IPS-18a (cell line): Measurements from ENCODE around the gene PXDN.

Experiments
- H3K27ac ChIP-seq: one replicate; pipeline ENCODE4 v1.5.1; 2013; ENCODE audit warnings: low read length
- H3K27me3 ChIP-seq: one replicate; pipeline ENCODE4 v1.6.1; 2013; ENCODE audit warnings: mild to moderate bottlenecking, low read length; ENCODE audit not compliant: control insufficient read depth, insufficient read depth
- H3K36me3 ChIP-seq: one replicate; pipeline ENCODE4 v1.6.1; 2013; ENCODE audit warnings: low read depth, low read length; ENCODE audit not compliant: control insufficient read depth
- H3K4me1 ChIP-seq: one replicate; pipeline ENCODE4 v1.6.1; 2013; ENCODE audit warnings: low read depth, low read length; ENCODE audit not compliant: control insufficient read depth
- H3K4me3 ChIP-seq: one replicate; pipeline ENCODE4 v1.5.1; 2013; ENCODE audit warnings: low read length
- H3K9ac ChIP-seq: one replicate; pipeline ENCODE4 v1.6.1; 2013; ENCODE audit warnings: mild to moderate bottlenecking, low read length, moderate library complexity
- H3K9me3 ChIP-seq: one replicate; pipeline ENCODE4 v1.6.1; 2013; ENCODE audit warnings: low read depth, low read length; ENCODE audit not compliant: control insufficient read depth

PXDN gene, protein sequence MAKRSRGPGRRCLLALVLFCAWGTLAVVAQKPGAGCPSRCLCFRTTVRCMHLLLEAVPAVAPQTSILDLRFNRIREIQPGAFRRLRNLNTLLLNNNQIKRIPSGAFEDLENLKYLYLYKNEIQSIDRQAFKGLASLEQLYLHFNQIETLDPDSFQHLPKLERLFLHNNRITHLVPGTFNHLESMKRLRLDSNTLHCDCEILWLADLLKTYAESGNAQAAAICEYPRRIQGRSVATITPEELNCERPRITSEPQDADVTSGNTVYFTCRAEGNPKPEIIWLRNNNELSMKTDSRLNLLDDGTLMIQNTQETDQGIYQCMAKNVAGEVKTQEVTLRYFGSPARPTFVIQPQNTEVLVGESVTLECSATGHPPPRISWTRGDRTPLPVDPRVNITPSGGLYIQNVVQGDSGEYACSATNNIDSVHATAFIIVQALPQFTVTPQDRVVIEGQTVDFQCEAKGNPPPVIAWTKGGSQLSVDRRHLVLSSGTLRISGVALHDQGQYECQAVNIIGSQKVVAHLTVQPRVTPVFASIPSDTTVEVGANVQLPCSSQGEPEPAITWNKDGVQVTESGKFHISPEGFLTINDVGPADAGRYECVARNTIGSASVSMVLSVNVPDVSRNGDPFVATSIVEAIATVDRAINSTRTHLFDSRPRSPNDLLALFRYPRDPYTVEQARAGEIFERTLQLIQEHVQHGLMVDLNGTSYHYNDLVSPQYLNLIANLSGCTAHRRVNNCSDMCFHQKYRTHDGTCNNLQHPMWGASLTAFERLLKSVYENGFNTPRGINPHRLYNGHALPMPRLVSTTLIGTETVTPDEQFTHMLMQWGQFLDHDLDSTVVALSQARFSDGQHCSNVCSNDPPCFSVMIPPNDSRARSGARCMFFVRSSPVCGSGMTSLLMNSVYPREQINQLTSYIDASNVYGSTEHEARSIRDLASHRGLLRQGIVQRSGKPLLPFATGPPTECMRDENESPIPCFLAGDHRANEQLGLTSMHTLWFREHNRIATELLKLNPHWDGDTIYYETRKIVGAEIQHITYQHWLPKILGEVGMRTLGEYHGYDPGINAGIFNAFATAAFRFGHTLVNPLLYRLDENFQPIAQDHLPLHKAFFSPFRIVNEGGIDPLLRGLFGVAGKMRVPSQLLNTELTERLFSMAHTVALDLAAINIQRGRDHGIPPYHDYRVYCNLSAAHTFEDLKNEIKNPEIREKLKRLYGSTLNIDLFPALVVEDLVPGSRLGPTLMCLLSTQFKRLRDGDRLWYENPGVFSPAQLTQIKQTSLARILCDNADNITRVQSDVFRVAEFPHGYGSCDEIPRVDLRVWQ (N-terminal part only)

DNA sequence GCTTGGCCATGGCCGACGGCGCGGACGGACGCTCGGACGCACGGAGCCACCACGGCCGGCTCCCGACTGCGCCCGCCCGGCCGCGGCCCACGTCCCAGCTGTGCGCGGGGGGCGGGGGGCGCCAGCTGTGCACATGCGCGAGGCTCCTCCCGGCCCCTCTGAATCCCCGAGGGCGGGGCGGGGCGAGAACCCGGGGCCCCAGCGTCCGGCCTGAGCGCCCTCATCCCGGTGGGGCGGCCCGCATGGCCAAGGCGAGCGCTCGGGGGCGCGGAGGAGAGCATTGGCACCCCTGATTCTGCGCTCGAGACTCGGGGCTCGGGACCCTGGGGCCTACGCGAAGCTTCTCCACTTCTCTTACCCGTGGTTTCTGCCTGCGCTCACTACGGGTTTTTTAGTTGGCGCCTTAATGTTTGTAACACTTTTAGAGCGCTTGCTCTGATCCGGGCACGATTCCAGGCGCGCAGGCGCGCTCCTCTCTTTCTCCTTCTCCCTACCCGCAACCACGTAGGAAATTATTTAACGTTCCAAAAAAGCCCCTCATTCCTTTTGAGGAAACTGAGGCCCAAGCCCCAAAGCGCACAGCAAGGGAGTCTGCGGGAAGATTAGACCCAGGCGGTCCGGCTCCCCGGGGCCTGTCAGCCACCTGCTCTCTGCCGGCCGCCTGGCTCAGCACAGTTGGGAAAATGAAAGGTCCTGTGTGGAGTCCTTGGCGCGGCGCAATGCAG is at the start of gene PXDN:
Gene PXDN, minus strand, starts transcription at position 70 of the 725 bp plus-strand sequence. Its CDS starts 60 bp downstream, at position 10.
- Histone ChIP-seq H3K4me3 (peak within 1 kb of the TSS; percentile 86), H3K9me3 (no peaks in the 10 kb centered on the region), H3K9ac (peak within 1 kb of the TSS; percentile 67), H3K27me3 (peaks cover 41% of the 10 kb centered on the region), H3K27ac (no peak within 1 kb of the TSS), H3K4me1 (peaks cover 13% of the 10 kb centered on the region), H3K36me3 (no peaks in the 10 kb centered on the region)

DNA sequence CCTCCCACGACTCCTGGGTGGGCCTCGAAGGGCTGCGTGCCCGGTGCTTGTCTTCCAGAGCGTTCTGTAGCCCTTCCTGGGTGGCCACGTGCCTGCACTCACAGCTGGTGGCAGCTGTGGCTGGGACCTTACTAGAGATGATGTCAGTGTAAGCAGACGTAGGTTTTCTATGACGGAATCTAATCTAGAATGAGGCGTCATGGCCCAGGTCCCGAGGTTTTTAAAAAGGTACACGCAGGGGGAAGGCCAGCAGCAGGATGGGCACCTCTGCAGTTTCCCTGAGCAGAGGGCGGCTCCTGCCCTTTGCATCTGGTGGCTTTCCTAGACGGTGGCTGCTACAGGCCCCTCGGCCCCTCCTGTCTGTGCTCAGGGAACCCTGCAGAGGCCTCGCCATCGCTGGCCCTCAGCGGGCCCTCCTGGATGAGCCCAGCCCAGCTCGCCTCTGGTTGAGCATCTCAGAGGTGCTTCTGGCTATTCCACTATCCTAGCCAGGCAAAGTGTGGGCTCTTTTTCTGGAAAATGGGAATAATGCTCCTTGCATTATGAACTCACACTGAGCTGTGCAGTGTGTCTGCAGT is 49.6 kb upstream of the PXDN start:
- H3K4me3 ChIP-seq, result no peak overlapping the region
- no peaks in the 10 kb centered on the region for H3K9me3 ChIP-seq

DNA sequence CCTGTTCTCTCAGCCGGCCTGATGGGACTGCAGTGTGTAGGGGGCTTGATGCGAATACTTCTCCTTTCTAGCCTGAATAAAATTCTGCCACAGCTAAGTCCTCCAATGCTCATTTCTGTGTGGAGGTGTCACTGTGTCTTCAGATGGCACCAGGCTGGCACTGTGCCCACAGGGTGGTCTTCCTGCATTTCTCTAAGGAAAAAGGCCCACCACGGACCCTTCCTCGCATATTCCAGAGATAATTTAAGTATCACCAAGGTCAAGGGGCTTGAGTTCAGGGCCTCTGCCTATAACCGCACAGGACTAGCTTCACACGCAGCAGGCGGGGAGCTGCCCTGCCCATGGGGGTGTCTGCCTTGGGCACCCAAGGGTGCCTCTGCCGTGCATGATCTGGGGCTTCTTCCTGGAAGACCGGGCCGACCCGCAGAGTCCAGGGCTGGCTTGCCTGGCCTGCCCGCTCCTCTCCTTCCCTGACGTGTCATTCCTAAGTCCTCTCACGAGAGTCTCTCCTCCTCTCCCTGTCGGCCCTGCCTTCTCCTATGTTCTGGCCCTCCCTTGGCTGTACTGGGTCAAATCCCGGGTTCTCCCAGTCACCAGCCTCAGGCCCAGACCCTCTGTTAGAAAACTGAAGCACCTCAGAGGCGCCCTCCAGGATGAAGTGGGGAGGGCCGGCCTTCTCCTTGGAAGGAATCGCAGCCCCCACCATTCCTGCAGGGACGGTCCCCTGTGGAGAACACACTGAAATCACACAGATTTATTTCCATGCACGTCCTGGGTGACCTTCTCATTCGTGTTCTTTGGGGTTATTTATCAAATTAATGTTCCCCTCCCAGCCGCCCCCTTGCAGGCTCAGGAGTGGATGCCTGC is 48.9 kb upstream of the PXDN start:
- Histone ChIP-seq H3K27me3 (no peaks in the 10 kb centered on the region), H3K4me1 (peaks cover 6% of the 10 kb centered on the region), H3K9me3 (no peaks in the 10 kb centered on the region), H3K36me3 (no peaks in the 10 kb centered on the region), H3K27ac (no peak overlapping the region), H3K4me3 (no peak overlapping the region), H3K9ac (no peak overlapping the region)

More for the DNA sequence above, 49.6 kb upstream of the PXDN start:
- no peaks in the 10 kb centered on the region for H3K36me3 ChIP-seq
- no peaks in the 10 kb centered on the region for H3K4me1 ChIP-seq
- no peak overlapping the region for H3K27ac ChIP-seq
- no peaks in the 10 kb centered on the region for H3K27me3 ChIP-seq
- no peak overlapping the region for H3K9ac ChIP-seq

DNA sequence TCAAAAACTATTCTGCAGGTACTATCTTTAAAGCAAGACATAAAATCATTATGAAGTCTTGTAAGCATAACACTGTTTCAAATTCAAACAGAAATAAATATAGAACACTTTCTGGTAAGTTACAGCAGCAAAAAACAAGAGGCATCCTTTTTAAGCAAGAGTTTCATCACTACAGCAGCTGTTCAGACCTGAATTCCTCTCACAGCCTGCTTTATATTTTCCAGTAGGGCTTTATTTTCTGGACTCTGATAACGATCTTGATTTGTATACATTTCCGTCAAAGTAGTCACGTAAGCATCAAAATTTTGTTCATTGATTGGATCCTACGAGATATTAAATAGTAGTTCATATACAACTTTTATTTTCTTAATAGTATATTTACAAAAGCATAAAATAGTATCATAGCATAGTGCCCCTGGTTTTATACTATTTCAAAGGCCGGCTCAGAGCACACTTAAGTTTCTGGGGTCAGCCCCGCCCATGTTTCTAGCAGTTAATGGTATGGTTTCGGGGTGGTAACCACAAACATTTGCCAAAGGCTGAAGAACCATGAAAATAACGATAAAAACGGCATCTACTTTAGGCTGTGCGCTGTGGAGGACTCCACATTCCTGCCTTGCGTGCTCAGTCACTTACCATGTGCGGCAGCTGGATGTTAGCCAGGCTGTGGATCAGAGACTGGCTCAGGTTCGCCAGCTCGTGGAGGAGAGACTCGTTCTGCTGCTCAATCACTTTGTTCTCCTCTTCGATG is 47.5 kb upstream of the PXDN start:
- H3K27ac ChIP-seq, result no peak overlapping the region
- no peaks in the 10 kb centered on the region for H3K9me3 ChIP-seq
- no peaks in the 10 kb centered on the region for H3K36me3 ChIP-seq
- no peak overlapping the region for H3K4me3 ChIP-seq
- H3K27me3 ChIP-seq, result no peaks in the 10 kb centered on the region
- H3K4me1 ChIP-seq, result peaks cover 10% of the 10 kb centered on the region
- no peak overlapping the region for H3K9ac ChIP-seq

DNA sequence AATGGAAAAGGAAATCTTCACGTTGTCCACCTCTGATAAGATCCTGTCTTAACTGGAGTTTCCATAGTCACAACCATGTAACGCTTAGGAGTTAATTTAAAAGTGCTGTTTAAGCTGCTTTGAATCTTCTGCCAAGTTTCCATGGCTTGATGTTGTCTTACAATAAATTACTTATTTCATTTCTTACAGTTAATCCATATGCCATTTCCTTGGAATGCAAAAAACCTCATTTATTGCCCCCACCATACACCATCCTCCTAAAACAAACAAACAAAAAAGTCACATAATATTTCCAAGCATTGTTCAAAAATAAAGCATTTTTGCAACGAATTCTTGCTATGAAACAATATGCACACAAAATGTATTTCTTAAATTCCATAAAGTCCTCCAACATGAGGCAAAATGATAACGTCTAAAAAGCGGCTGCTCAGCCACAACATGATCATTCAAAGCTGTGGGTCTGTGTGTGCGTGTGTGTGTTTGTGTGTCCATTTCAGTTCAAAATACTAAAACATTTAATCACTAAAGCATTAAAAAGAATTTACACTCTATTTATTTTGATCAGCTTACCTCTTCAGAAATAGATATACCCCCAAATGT is 46.8 kb upstream of the PXDN start:
- Histone ChIP-seq H3K36me3 (no peaks in the 10 kb centered on the region), H3K4me3 (no peak overlapping the region), H3K4me1 (peaks cover 10% of the 10 kb centered on the region), H3K27ac (no peak overlapping the region), H3K9ac (no peak overlapping the region), H3K9me3 (no peaks in the 10 kb centered on the region), H3K27me3 (no peaks in the 10 kb centered on the region)

DNA sequence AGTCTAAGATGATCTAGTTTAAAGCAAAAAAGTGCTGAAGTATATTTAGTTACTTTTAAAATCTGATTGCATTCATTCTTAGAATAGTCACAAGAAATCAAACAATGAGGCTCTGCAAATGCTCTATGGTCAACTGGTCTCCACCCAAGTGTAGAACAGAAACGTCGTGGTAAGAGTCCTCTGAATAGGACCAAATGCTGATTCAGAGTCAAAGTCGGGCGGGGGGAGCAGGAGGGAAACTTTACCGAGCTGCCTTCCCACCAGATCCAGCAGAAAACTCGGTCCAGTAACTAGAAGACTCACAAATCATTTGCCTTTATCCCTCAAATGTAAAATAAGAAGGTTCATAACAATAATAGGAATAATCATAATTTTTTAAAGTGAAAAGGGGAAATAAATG is 46.2 kb upstream of the PXDN start:
- Histone ChIP-seq H3K27ac (no peak overlapping the region), H3K4me3 (no peak overlapping the region), H3K9ac (no peak overlapping the region), H3K9me3 (no peaks in the 10 kb centered on the region), H3K27me3 (no peaks in the 10 kb centered on the region), H3K36me3 (no peaks in the 10 kb centered on the region), H3K4me1 (peaks cover 10% of the 10 kb centered on the region)

DNA sequence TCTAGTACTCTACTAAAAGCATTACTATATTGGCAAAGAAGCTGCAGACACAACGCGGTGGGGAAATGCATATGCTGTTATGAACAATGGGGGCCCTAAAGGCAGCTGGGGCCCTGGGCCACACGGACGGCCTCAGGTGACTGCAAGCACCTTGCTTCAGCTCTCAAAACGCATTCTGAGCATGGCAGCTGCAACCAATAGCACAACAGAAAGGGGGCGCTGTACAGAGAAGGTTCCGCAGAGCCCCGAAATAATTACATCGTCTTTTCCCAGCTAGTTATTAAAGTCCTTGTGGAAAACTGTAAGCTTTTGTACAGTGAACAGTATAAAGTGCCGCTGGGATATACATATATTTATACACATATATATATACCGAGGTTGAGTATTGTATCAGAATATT is 45.3 kb upstream of the PXDN start:
- H3K4me3 ChIP-seq, result no peak overlapping the region
- H3K9ac ChIP-seq, result no peak overlapping the region
- H3K36me3 ChIP-seq, result no peaks in the 10 kb centered on the region
- H3K4me1 ChIP-seq, result peaks cover 10% of the 10 kb centered on the region
- no peaks in the 10 kb centered on the region for H3K9me3 ChIP-seq
- no peaks in the 10 kb centered on the region for H3K27me3 ChIP-seq
- H3K27ac ChIP-seq, result no peak overlapping the region

DNA sequence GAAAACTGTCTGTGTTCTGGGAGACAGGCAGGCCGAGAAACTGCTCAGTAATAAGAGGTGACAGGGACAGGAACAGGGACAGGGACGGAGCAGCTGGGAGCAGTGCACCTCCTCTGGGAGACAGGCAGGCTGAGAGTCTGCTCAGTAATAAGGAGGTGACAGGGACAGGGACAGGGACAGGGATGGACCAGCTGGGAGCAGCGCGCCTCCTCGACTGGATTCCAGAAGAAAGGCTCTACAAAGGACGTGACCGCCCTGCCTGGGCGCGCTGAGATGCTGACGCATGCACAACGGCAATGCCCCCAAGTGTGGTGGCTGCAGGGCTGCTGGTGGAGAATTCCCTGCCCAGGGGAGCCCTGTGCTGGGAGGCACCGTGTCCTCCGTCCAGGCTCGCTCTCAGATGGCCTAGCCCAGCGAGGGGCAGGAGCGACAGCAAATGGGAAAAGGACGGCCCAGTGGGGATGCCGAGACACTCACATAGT is 44.2 kb upstream of the PXDN start:
- no peaks in the 10 kb centered on the region for H3K9me3 ChIP-seq
- peaks cover 10% of the 10 kb centered on the region for H3K4me1 ChIP-seq
- no peak overlapping the region for H3K27ac ChIP-seq
- no peaks in the 10 kb centered on the region for H3K27me3 ChIP-seq
- no peak overlapping the region for H3K9ac ChIP-seq
- H3K4me3 ChIP-seq, result no peak overlapping the region
- H3K36me3 ChIP-seq, result no peaks in the 10 kb centered on the region

DNA sequence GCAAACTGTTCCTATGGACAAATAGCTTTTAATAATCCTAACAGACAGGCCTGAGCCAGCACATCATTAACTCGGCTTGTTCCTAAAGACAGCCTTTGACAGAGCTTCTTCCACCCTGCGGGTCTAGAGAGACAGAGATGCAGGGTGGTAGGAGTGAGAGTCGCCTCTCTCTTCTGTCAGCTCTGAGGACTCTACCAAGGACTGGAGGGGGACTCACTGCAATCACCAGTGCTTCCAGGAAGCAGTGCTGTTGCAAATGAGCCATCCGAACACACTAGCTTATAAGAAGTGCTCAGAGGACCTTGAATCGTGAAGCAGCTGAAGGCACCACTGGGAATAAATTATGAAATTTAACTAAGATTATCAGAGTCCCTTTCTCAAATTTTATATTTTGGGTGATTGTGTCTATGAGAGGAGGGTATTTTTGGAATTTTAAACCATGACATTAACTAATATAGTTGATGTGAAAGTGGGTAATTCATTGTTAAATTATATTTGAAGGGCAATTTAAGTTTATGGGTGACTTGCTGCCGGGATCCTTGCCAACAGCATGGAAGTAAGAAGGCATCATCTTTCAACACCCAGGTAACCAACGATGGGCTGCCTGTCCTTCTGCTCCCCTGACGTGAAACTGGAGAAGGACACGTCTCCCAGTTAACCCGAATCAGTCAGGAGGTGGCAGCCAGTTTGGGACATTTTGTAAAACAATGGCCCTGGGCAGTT is 43.6 kb upstream of the PXDN start:
- Histone ChIP-seq H3K4me1 (peaks cover 10% of the 10 kb centered on the region), H3K4me3 (no peak overlapping the region), H3K9me3 (no peaks in the 10 kb centered on the region), H3K36me3 (no peaks in the 10 kb centered on the region), H3K9ac (no peak overlapping the region), H3K27ac (no peak overlapping the region), H3K27me3 (no peaks in the 10 kb centered on the region)
